ENCODE measurements around the gene JADE1. TPM values are rescaled to one million over a fixed set of nuclear protein-coding genes. Genes with fewer than 3 reads are reported as not detected.
A peak's percentile ranks its signal among the peaks of the same experiment; 100 is the strongest.

JADE1 gene
- total and polyA plus RNA-seq, 9 donors: 21.1 to 29.7 (median 23.4) TPM

DNA sequence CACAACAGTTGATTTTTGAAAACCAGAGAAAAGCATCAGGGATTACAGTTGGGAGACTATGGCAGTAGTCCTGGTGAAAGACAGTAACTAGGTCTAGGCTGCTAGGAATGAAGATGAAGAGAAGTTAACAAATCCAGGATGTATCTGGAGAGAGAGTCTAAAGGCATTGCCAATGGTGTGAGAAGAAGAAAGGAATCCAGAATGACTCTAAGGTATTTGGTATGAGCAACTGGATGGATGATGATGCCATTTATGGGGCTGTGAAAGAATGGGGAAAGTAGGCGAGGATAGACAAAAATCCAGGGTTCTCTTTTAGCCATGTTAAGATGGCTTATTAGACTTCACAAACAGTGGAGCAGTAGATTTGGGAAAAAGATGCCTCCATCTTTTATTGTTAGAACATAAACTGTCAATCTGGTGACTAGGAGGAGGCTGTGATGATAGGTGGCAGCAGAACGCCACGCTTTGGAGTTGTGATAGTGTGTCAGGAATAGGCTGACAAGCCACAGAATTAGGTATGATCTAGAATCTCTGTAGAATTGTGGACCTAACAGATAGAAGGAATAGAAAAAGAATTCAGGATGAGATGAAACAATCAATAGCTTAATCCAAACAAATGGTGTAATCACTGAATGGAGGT, 27.3 kb upstream of the JADE1 start:
- no peaks in the 10 kb centered on the region for H3K36me3 ChIP-seq (ENCODE audit: control insufficient read depth, insufficient read depth, low read length)
- peak; percentile 22 for DNase-seq
- H3K27me3 ChIP-seq (ENCODE audit: control insufficient read depth, insufficient read depth, low read length): no peaks in the 10 kb centered on the region
- H3K27ac ChIP-seq (ENCODE audit: low read length): no peak overlapping the region
- no peaks in the 10 kb centered on the region for H3K9me3 ChIP-seq (replicated peaks; ENCODE audit: control insufficient read depth, low read depth, low read length)
- no peak overlapping the region for H3K4me3 ChIP-seq (ENCODE audit: low read length)
- WGBS (ENCODE audit: insufficient coverage): 100% methylated on average over 1 of the region's 3 CpGs
- H3K4me1 ChIP-seq (ENCODE audit: control insufficient read depth, insufficient read depth, low read length): no peaks in the 10 kb centered on the region

GRCh38 chr4:128782875-128783614, 26.5 kb upstream of the JADE1 start:
- 92% methylated on average over 6 of the region's 12 CpGs for WGBS (ENCODE audit: insufficient coverage)
- Histone ChIP-seq H3K36me3 (ENCODE audit: control insufficient read depth, insufficient read depth, low read length) (no peaks in the 10 kb centered on the region), H3K27ac (ENCODE audit: low read length) (no peak overlapping the region), H3K27me3 (ENCODE audit: control insufficient read depth, insufficient read depth, low read length) (no peaks in the 10 kb centered on the region), H3K4me3 (ENCODE audit: low read length) (no peak overlapping the region), H3K9me3 (replicated peaks; ENCODE audit: control insufficient read depth, low read depth, low read length) (no peaks in the 10 kb centered on the region), H3K4me1 (ENCODE audit: control insufficient read depth, insufficient read depth, low read length) (no peaks in the 10 kb centered on the region)
- no peak for DNase-seq

- DNase-seq: peak; percentile 25
- Histone ChIP-seq H3K27me3 (ENCODE audit: control insufficient read depth, insufficient read depth, low read length) (no peaks in the 10 kb centered on the region), H3K9me3 (replicated peaks; ENCODE audit: control insufficient read depth, low read depth, low read length) (no peaks in the 10 kb centered on the region), H3K4me1 (ENCODE audit: control insufficient read depth, insufficient read depth, low read length) (no peaks in the 10 kb centered on the region), H3K36me3 (ENCODE audit: control insufficient read depth, insufficient read depth, low read length) (no peaks in the 10 kb centered on the region), H3K27ac (ENCODE audit: low read length) (no peak overlapping the region), H3K4me3 (ENCODE audit: low read length) (no peak overlapping the region)
- WGBS (ENCODE audit: insufficient coverage): 63% methylated on average over 14 of the region's 18 CpGs
Observed at GRCh38 chr4:128787509-128788311, 21.8 kb upstream of the JADE1 start.

- DNase-seq: peak; percentile 16
- H3K36me3 ChIP-seq (ENCODE audit: control insufficient read depth, insufficient read depth, low read length): no peaks in the 10 kb centered on the region
- no peaks in the 10 kb centered on the region for H3K4me1 ChIP-seq (ENCODE audit: control insufficient read depth, insufficient read depth, low read length)
- H3K4me3 ChIP-seq (ENCODE audit: low read length): no peak overlapping the region
- H3K9me3 ChIP-seq (replicated peaks; ENCODE audit: control insufficient read depth, low read depth, low read length): no peaks in the 10 kb centered on the region
- H3K27me3 ChIP-seq (ENCODE audit: control insufficient read depth, insufficient read depth, low read length): no peaks in the 10 kb centered on the region
- 78% methylated on average over 3 of the region's 7 CpGs for WGBS (ENCODE audit: insufficient coverage)
- H3K27ac ChIP-seq (ENCODE audit: low read length): no peak overlapping the region
Observed at GRCh38 chr4:128793859-128794672, 15.4 kb upstream of the JADE1 start.

DNA sequence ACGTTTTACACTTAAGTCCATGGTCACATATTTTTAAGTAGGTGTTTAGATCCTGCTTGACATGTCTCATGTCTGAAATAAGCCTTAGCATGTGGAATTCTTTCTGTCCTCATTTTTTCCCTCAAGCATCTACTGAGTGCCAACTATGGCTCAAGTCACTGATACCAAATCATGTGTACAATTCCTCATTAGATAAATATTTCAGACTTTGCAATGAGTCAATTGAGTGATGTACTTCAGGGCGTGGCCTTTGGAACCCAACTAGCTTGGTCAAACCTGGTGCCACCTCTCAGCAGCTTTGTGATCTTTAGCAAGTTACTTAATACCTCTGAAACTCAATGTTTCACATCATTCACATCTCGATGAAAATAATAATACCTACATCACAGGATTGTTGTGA, 12.6 kb upstream of the JADE1 start:
- no peak for DNase-seq
- Histone ChIP-seq H3K36me3 (ENCODE audit: control insufficient read depth, insufficient read depth, low read length) (no peaks in the 10 kb centered on the region), H3K27ac (ENCODE audit: low read length) (no peak overlapping the region), H3K4me3 (ENCODE audit: low read length) (no peak overlapping the region), H3K4me1 (ENCODE audit: control insufficient read depth, insufficient read depth, low read length) (no peaks in the 10 kb centered on the region), H3K9me3 (replicated peaks; ENCODE audit: control insufficient read depth, low read depth, low read length) (no peaks in the 10 kb centered on the region), H3K27me3 (ENCODE audit: control insufficient read depth, insufficient read depth, low read length) (no peaks in the 10 kb centered on the region)
- WGBS (ENCODE audit: insufficient coverage): no CpG with 5 or more reads among the region's 3 CpGs

GRCh38 chr4:128800284-128800683, 9.2 kb upstream of the JADE1 start:
- no peak overlapping the region for H3K27ac ChIP-seq (ENCODE audit: low read length)
- 89% methylated on average over 2 of the region's 2 CpGs for WGBS (ENCODE audit: insufficient coverage)
- no peaks in the 10 kb centered on the region for H3K9me3 ChIP-seq (replicated peaks; ENCODE audit: control insufficient read depth, low read depth, low read length)
- DNase-seq: no peak
- no peaks in the 10 kb centered on the region for H3K4me1 ChIP-seq (ENCODE audit: control insufficient read depth, insufficient read depth, low read length)
- H3K4me3 ChIP-seq (ENCODE audit: low read length): no peak overlapping the region
- H3K36me3 ChIP-seq (ENCODE audit: control insufficient read depth, insufficient read depth, low read length): no peaks in the 10 kb centered on the region
- no peaks in the 10 kb centered on the region for H3K27me3 ChIP-seq (ENCODE audit: control insufficient read depth, insufficient read depth, low read length)

DNA sequence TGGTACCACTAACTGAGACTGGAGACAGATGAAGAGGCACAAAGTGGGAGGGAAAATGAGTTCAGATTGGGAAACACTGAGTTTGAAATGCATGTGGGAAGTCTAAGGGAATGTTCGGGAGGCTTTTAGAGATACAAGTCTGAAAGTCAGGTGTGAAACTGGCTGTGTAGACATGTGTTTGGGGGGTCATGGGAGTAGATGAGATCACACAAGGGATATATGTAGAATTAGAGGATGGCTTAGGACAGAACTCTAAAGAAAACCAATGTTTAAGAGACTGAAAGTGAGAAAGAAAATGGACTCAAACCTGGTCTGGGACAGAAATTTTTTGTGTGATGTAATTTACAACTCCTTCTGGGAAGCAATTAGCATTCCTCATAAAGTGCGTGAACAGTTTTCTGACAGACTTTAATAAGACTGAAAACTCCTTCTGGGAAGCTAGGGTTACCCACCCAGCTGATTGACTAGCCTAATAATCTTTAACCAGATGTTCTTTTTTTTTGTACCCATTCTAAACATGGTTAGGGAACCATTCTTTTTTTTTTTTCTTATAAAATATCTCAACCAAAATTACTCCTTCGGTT, 8.7 kb upstream of the JADE1 start:
- 63% methylated on average over 1 of the region's 3 CpGs for WGBS (ENCODE audit: insufficient coverage)
- no peak for DNase-seq
- Histone ChIP-seq H3K36me3 (ENCODE audit: control insufficient read depth, insufficient read depth, low read length) (no peaks in the 10 kb centered on the region), H3K4me1 (ENCODE audit: control insufficient read depth, insufficient read depth, low read length) (no peaks in the 10 kb centered on the region), H3K27ac (ENCODE audit: low read length) (no peak overlapping the region), H3K4me3 (ENCODE audit: low read length) (no peak overlapping the region), H3K9me3 (replicated peaks; ENCODE audit: control insufficient read depth, low read depth, low read length) (no peaks in the 10 kb centered on the region), H3K27me3 (ENCODE audit: control insufficient read depth, insufficient read depth, low read length) (no peaks in the 10 kb centered on the region)

GRCh38 chr4:128802680-128803628, 6.5 kb upstream of the JADE1 start:
- H3K36me3 ChIP-seq (ENCODE audit: control insufficient read depth, insufficient read depth, low read length): no peaks in the 10 kb centered on the region
- no peak for DNase-seq
- H3K9me3 ChIP-seq (replicated peaks; ENCODE audit: control insufficient read depth, low read depth, low read length): no peaks in the 10 kb centered on the region
- H3K4me1 ChIP-seq (ENCODE audit: control insufficient read depth, insufficient read depth, low read length): no peaks in the 10 kb centered on the region
- no peaks in the 10 kb centered on the region for H3K27me3 ChIP-seq (ENCODE audit: control insufficient read depth, insufficient read depth, low read length)
- H3K27ac ChIP-seq (ENCODE audit: low read length): no peak overlapping the region
- no peak overlapping the region for H3K4me3 ChIP-seq (ENCODE audit: low read length)
- 73% methylated on average over 7 of the region's 9 CpGs for WGBS (ENCODE audit: insufficient coverage)

GRCh38 chr4:128803783-128804182, 5.7 kb upstream of the JADE1 start:
- 67% methylated on average over 2 of the region's 2 CpGs for WGBS (ENCODE audit: insufficient coverage)
- H3K4me3 ChIP-seq (ENCODE audit: low read length): no peak overlapping the region

More at GRCh38 chr4:128803783-128804182, 5.7 kb upstream of the JADE1 start:
- DNase-seq: no peak
- no peaks in the 10 kb centered on the region for H3K4me1 ChIP-seq (ENCODE audit: control insufficient read depth, insufficient read depth, low read length)
- no peaks in the 10 kb centered on the region for H3K36me3 ChIP-seq (ENCODE audit: control insufficient read depth, insufficient read depth, low read length)
- H3K9me3 ChIP-seq (replicated peaks; ENCODE audit: control insufficient read depth, low read depth, low read length): no peaks in the 10 kb centered on the region
- H3K27me3 ChIP-seq (ENCODE audit: control insufficient read depth, insufficient read depth, low read length): no peaks in the 10 kb centered on the region
- H3K27ac ChIP-seq (ENCODE audit: low read length): no peak overlapping the region
